Measurements from ENCODE around the gene ALDH2.
"Not testable (repeated sequence)": the region's sequence is repeated elsewhere in the genome, so short reads cannot be mapped to it uniquely, and the experiment has no call there.

GRCh38 chr12:111834740-111835386, 68.1 kb downstream of the ALDH2 start:
- TF ChIP-seq POLR2A (IDR thresholded peaks at IDR 0.05), result not testable (repeated sequence)
- TF ChIP-seq, protein P1, sequence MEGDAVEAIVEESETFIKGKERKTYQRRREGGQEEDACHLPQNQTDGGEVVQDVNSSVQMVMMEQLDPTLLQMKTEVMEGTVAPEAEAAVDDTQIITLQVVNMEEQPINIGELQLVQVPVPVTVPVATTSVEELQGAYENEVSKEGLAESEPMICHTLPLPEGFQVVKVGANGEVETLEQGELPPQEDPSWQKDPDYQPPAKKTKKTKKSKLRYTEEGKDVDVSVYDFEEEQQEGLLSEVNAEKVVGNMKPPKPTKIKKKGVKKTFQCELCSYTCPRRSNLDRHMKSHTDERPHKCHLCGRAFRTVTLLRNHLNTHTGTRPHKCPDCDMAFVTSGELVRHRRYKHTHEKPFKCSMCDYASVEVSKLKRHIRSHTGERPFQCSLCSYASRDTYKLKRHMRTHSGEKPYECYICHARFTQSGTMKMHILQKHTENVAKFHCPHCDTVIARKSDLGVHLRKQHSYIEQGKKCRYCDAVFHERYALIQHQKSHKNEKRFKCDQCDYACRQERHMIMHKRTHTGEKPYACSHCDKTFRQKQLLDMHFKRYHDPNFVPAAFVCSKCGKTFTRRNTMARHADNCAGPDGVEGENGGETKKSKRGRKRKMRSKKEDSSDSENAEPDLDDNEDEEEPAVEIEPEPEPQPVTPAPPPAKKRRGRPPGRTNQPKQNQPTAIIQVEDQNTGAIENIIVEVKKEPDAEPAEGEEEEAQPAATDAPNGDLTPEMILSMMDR (IDR thresholded peaks at IDR 0.05), result not testable (repeated sequence)
